Erythroblast (primary cell): ENCODE data around the gene KRTAP10-3.
"Not testable (repeated sequence)": the region's sequence is repeated elsewhere in the genome, so short reads cannot be mapped to it uniquely, and the experiment has no call there.

Experiments used
- DNase-seq, 2 experiments: peaks; one replicate each; lab custom pipeline; 2025; lab: John Stamatoyannopoulos, UW
- GATA1 ChIP-seq: IDR thresholded peaks from 2 replicates; pipeline ENCODE4 v1.6.1; 2011; ENCODE audit warnings: low read depth, mild to moderate bottlenecking, control low read depth, low read length, moderate library complexity
- POLR2A ChIP-seq: IDR thresholded peaks from 2 replicates; pipeline ENCODE4 v1.6.1; 2011; ENCODE audit warnings: mild to moderate bottlenecking, low read length

KRTAP10-3 gene

DNA sequence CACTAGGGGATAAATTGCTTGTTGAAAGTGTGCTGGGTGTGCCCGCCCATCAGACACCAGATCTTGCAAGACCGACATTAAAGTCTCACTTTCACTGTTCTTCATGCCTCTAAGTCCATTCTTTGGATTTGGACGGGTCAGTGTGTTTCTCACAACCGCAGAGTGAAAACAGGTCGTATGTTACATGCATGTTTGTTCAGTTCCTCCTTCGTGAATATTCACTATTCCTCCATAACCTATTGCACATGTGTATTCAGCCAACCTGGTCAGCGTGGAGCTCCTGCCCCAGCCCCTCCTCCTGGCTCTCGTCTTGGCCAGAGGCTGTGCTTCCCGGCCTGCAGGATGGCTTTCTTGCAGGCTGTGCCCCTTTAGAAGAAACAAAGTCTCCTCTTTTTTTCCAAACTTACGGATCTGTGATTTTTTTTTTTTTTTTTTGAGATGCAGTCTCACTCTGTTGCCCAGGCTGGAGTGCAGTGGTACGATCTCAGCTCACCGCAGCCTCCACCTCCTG, 35.9 kb upstream of the KRTAP10-3 start:
- TF ChIP-seq POLR2A, result no peak
- no peak for TF ChIP-seq GATA1
- DNase-seq, result peak; percentile 75 to 80

DNA sequence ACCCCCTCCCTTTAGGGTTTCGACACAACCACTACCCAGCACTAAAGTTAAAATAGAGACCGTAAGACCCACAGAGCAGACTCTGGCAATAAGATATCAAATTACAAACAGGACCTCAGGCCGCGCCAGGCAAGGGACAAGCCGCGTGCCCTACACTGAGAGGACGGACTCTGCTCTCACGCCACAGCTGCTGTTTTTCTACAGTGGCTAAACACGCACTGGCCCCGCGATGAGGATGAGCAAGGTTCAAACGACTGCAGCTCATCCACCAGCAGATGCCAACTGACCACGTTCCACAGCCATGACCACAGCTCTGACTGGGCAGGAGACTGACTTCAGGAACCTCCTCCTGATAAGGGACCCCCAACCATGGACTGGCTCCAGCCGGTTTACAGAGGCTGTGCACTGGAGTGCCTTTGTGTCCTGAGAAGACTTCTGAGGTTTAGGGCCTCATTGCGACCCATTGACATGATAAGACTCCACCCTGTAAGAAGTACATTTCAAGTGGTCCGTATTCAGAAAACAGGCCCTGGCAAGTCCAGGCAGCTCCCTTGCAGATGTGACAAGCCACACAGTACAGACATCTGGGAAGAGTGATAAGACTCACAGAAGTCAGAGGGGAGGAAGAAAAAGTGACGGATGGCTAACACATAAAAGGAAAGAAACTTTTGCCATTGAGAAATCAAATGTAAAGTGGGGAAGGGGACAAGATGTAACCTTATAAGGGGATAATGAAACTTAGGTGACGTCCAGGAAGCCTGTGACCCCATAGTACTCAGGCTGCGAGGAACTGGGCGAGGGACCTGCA, 35.2 kb upstream of the KRTAP10-3 start:
- TF ChIP-seq POLR2A (peak; percentile 35), GATA1 (no peak)
- peak; percentile 86 to 92 for DNase-seq

DNA sequence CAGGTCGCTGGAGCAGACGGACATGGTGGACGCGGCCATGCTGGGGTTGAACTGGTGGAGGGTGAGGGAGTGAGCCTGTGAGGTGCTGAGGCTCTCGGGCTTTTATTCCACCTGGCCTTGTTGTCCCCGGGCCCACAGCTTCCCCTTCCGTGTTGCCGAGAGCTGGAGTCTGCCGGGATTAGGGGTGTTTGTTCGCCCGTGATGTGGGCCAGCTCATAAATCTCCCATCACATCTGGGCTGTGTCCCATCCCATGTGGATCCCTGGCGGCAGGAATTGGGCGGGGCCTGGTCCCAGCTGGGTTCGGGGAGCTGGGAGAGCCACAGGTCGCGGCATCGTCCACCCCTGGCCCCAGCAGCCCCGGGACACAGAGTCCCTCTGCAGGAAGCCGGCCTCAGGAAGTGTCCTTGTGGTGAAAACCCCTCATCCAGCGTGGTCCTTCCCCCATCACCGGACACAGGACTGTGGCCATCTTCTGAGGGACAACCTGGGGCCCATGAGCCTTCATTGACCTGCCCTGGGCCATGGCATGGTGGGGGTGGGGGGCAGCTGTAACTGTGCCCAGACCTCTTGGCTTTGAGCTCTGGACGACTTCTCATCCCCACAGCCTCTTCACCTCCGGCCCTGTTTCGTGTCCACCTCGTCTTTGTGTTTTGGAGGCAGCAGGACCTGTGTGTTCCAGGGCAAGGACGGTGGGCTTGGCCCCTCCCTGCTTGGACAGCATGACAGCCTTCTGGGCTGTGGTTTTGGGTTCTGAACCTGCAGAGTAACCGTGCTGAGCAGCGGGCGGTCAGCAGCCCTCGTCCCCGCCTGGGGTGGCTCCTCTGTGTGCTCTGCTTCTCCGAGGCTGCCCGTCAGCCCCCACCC, 34.1 kb upstream of the KRTAP10-3 start, which contains the start of gene KRTAP10-6:
Gene KRTAP10-6, minus strand, starts transcription at position 60 of the 866 bp plus-strand sequence. Its CDS starts 21 bp downstream, at position 39.
- no peak for DNase-seq

DNA sequence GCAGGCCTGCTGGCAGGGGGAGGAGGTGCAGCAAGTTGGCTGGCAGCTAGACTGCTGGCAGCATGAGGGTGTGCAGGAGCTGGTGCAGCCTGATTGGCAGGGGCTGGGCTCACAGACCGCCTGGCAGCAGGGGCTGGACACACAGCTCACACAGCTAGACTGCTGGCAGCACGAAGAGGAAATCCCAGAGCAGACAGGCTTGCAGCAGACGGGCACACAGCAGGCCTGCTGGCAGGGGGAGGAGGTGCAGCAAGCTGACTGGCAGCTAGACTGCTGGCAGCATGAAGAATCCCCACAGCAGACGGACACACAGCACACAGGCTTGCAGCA, 33.2 kb upstream of the KRTAP10-3 start:
- DNase-seq, result not testable (repeated sequence)

More for the DNA sequence above, 34.1 kb upstream of the KRTAP10-3 start, which contains the start of gene KRTAP10-6:
- TF ChIP-seq POLR2A (no peak), GATA1 (no peak)

DNA sequence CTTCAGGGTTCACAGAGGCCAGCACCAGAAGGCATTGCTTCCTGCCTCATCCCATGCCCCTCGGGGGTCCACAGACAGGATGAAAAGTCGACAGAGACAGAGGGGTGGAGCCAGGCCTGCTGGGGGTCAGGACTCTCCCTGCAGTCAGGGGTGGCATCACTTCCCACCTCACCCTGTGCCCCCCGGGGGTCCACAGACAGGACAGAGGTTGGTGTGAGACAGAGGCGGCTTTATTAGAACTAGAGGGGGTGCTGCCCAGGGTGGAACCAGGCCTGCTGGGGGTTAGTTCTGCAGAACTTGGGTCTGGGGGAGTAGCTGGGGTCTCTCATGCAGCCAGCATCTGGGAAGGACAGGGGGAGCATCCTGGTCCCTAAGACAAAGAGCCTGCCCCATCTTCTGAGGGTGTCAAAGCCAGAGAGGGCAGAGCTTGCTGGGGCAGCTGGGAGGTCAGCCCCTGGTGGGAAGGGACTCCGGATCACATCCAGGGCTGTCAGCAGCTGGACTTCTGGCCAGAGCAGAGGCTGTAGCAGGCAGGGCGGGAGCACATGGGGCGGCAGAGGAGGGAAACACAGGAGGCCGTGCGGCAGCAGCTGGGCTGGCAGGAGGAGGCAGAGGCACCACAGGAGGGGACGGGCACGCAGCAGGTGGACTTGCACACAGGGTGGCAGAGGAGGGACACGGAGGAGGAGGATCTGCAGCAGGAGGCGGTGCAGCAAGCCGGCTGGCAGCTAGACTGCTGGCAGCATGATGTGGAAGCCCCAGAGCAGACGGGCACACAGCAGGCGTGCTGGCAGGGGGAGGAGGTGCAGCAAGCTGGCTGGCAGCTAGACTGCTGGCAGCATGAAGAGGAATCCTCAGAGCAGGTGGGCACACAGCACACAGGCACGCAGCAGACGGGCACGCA, 32.6 kb upstream of the KRTAP10-3 start:
- DNase-seq, result not testable (repeated sequence)

DNA sequence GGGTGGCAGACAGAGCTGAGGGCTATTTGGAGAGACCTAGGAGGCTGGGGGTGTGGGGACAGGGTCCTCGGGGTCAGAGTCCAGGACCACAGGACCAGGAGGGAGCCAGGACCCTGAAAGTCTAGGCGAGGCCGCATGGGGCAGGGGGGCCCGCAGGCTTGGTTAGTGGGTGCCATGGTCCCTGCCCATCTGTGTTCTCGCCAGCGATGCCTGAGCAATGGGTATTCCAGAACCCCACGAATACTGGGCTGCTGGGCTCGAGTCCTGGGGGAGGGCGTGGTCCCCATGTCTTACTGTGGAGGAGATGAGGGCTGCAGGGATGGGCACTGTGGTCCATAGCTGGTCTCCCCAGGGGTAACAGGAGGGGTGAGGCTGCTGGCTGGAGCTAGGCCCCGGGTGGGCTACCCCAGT, 31.7 kb upstream of the KRTAP10-3 start:
- TF ChIP-seq GATA1 (no peak), POLR2A (no peak)
- DNase-seq, result no peak

DNA sequence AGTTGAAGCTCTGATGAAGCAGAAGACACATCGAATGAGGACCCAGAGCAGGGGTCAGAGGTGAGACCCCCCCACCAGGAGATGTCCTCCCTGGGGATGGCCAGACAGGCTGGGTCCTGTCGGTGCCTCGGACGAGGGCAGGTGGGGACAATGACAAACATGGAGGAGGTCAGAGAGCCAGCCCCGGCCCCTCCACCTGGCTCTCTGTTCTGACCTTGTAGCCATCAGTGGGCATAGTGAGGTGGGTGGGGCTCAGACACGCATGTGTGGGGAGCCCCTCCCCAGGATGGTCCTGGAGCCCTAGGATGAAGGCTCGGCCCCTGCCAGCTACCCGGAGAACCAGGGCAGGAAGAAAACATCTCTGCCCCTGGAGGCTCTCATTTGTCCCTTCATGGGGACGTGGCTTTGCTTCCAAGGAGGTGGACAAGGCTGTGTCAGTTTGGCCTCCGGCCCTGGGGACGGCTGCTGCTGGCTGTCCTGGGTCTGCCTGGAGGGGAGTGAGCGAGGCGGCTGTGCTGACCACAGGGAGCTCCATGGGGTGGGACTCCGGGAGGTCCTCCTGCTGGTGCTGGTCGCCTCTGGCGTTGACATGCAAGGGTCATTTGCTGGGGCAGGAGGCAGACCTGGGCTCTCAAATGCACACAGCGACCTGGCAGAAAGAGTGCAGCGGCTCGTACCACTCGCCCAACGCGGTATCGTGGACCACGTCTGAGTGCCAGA, 31.2 kb upstream of the KRTAP10-3 start:
- no peak for DNase-seq

DNA sequence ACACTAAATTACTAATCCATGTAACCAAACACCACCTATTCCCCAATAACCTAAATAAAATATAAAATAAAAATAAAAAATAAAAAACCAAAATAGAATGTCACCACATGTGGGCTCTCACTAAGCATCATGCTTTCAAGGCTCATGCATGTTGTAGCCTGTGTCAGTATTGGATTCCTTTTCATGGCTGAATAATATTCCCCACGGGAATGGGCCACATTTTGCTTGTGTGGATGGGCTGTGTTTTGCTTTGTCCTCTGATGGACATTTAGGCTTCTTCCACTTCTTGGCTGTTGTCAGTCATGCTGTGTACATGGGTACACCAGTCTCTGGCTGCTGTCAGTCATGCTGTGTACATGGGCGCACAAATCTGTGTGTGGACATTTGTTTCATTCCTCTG, 30.5 kb upstream of the KRTAP10-3 start:
- DNase-seq, result no peak
- TF ChIP-seq GATA1 (no peak), POLR2A (no peak)

More for the DNA sequence above, 31.2 kb upstream of the KRTAP10-3 start:
- TF ChIP-seq POLR2A (no peak), GATA1 (no peak)

DNA sequence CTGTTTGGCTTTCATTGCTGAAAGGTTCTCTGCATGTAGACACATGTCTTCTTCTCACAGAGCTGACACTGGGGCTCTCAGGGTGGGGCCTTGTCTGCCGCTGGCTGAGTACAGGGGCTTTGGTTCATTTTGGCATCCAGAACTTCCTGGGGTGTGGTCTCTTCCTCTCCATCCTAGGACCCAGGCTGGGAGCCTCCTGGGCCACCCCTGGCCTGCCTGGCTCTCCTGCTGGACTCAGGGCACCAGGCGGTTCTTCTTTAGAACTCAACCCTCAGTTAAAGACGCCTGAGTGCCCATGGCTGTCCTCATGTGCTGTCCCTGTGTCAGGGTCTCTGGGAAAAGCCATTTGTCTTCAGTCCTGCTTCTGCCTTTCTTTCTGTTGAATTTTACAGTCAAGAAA, 27.3 kb upstream of the KRTAP10-3 start:
- no peak for TF ChIP-seq POLR2A
- TF ChIP-seq GATA1, result no peak
- no peak for DNase-seq

DNA sequence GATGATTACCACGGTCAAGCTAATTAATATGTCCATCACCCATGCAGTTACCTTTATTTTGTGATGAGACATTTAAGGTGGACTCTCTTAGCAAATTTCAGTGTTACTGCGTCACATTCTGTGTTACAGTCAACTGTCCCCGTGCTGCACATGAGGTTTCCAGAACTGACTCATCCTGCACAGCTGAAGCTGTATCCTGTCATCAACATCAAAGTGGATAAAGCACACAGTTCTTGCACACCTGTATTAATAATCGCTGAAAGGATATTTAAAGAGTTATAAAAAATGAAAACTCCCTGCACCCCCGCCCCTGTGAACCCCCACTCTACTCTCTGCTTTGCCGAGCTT, 25.2 kb upstream of the KRTAP10-3 start:
- no peak for DNase-seq
- TF ChIP-seq POLR2A (no peak), GATA1 (no peak)

DNA sequence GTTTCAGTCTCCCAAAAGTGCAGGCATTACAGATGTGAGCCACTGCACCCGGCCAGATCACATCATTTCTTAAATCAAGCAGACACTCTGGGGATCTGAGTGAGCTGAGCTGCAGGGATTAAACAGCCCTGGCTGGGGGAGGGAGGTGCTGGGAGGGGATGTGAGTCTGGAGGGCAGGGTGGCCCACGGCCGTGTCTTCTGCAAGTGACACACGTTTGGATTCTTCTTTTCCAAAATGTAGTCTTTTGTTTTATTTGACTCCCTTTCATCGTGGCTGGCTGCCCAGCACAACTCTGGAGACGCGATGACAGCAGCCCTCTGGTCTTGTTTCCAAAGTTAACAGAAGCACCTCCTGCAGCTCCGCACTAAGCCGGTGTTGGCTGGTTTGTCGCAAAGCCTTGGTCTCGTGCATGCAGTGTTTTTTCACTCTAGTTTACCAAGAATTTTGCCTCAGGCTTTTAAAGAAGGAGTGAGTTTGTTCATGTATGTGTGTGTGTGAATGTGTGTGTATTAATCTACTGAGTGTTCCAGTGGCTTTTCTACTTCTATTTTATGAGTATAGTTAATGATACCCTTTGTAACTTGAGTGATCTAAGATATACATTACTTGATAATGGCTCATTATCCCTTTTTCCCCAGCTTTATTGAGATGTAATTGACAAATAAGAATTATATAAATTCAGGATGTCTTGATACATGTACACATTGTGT, 24.6 kb upstream of the KRTAP10-3 start:
- TF ChIP-seq GATA1 (no peak), POLR2A (no peak)
- no peak for DNase-seq

DNA sequence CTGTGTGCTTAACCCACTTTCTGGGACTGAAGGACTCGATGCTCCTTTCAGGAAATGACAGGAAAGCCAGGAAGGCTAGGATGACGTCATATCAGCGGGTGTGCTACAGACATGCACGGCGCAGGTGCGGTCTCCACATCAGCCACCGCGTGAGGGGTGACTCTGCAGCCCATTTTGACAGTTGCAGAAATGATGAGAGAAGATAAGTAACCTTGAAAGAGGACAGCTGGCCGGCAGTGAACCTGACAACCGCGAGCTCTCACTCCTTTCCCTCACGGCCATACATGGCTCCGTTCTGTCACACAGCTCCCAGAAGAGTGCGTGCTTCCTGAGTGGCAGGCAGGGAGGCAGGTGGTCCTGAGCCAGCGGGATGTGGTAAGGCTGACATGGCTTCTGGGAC, 23.5 kb upstream of the KRTAP10-3 start:
- TF ChIP-seq POLR2A (no peak), GATA1 (no peak)
- no peak for DNase-seq
